ENCODE data around the gene HIF3A.
A peak's percentile ranks its signal among the peaks of the same experiment; 100 is the strongest.
"Not testable (repeated sequence)": the region's sequence is repeated elsewhere in the genome, so short reads cannot be mapped to it uniquely, and the experiment has no call there.

HIF3A gene

DNA sequence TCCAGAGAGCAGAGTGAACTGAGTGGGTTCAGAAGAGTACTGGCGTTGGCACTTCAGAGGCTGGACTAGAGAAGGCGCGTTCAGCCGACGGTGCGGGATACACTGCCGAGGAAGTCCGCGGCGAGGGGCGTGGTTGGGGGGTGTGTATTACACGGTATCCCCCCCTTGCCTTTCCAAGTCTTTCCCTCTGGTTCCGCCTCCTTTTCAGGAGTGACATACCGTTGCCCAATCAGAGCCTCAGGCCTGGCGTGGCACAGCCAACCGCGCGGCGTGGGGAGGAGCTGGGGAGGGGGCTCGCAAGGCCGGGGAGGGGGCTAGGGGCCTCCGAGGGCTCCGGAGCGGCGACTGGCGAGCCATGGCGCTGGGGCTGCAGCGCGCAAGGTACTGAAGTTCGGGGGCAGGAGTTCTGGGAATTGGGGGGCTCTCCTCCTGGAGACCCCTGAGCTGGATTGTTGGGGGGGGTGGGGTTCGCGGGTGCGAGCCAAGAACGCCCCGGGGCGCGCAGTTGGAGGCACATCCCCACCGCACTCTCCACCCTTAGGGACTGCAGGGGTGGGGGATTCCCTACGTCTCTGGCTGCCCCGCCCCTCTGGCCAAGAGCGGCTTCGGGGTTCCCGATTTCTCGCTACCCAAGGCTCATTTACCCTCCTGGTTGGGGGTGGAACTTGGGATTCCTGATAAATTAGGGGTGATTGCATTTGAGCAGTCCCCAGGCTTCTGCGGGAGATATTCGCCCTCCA is at the start of gene HIF3A:
Gene HIF3A (plus strand): TSS at position 321 of the 740 bp plus-strand sequence. CDS start 35 bp downstream, at position 356.
- no peak for DNase-seq

DNA sequence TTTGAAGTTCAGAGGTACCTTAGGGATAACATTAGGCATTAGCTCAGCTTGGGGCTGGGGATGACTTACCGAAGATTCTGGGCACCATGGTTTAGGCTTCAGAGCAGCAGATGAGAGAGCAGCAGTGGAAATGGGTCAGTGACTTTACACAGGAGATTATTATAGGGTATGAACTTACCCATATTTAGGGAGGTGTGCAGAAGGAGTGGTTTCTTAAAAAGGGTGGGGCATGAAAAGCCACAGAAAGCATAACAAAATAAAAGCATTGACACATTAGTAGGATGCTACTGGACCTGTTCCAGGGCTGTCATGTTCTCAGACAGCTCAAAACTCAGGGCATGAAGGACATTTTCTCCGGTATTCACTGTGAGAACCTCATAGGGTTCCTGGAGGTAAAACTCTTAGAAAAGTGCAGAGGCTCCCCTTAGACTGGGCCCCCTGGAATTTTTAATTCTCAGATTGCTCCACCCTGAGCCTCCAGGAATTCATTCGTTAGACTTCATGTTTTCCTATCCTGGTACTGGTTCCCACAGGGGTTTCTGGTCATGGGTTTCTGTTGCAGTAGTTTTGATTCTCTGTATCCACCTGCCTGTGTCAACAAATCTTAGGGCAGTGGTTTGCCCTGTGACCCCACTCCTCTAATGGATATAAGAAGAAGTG is 46.6 kb upstream of the HIF3A start:
- DNase-seq: no peak

- no peak for DNase-seq
Measured at GRCh38 chr19:46251416-46251815, 45.4 kb upstream of the HIF3A start.

DNA sequence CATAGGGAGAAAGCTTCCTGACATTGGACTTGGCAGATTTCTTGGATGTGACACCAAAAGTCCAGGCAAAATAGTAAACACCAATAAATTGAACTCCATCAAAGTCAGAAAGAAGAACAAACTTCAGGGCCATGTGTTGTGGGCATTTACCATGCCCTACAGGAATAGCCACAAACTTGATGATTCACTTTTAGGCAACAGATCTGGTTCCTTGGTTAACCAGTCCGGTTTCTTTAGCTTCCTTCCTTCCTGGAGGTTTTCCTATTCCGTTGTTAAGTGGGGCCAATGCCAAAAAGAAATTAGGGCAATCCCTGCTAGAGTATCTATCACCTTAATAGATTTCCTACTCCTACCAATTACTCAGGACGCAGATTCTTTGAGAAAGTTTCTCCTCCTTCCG is 42.1 kb upstream of the HIF3A start:
- DNase-seq: no peak

GRCh38 chr19:46256855-46257254 is 40.0 kb upstream of the HIF3A start:
- no peak for DNase-seq

DNA sequence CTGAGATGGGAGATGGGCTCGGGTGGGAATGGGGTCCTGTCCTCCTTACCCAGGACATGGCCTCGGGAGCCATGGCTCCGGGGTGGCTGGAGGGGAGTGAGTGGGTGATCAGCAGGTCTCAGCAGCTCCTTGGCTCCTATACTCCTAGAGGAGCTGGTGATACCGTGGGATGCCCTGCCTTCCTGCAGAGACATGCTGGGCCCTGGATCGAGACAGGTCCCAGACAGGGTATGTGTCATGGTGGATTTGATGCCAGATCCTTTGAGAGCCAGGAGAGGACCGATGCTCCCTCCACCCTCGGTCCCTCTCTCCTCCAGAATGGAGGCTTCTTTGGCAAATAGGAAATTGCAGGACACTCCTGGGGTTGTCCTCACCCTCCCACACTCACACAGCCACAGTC is 35.3 kb upstream of the HIF3A start:
- not testable (repeated sequence) for DNase-seq

- not testable (repeated sequence) for DNase-seq
Measured at GRCh38 chr19:46262684-46263296, 34.1 kb upstream of the HIF3A start.

DNA sequence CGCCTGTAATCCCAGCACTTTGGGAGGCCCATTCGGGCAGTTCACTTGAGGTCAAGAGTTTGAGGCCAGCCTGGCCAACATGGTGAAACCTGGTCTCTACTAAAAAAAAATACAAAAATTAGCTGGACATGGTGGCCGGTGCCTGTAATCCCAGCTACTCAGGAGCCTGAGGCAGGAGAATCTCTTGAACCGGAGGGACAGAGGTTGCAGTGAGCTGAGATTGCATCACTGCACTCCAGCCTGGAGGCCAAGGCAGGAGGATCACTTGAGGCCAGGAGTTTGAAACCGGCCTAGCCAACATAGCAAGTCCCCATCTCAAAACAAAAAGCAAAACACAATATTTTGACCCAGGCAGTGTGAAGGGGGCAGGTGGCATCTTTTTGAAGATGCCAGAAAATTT is 32.0 kb upstream of the HIF3A start:
- not testable (repeated sequence) for DNase-seq

DNA sequence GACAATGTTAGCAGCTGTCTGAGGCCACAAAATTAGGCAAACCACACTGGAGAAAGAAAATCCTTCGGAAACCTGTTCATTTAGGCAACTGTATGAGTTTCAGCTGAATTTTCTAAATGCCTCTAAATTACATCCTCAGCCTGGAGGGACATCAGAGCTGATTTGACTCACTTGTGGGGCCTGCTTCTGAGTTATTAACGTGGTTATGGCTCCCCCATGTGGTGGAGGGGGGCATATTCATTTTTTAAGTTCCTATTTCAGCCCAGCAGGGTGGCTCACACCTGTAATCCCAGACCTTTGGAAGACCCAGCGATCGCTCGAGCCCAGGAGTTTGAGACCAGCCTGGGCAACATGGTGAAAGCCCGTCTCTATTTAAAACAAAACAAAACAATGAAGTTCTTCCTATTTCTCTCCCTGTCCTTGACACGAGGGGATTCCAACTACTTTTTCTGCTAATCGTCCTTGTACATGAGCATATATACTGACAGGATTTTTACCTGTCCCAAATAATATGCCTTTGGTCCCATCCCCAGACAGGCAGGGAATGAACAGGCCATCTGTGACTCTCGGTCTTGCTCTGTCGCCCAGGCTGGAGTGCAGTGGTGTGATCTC is 31.5 kb upstream of the HIF3A start:
- DNase-seq: peak; percentile 36

DNA sequence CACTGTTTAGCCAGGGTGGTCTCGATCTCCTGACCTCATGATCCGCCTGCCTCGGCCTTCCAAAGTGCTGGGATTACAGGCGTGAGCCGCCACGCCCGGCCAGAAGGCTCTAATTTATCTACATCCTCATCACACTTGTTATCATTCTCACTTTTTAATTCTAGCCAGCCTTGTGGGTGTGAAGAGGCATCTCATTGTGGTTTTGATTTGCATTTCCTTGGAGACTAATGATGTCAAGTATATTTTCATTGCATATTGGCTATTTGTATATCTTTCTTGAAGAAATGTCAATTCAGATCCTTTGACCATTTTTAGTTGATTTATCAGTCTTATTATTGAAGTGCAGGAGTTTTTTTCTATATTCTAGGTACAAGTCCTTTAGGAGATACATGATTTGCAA is 27.7 kb upstream of the HIF3A start:
- no peak for DNase-seq

DNA sequence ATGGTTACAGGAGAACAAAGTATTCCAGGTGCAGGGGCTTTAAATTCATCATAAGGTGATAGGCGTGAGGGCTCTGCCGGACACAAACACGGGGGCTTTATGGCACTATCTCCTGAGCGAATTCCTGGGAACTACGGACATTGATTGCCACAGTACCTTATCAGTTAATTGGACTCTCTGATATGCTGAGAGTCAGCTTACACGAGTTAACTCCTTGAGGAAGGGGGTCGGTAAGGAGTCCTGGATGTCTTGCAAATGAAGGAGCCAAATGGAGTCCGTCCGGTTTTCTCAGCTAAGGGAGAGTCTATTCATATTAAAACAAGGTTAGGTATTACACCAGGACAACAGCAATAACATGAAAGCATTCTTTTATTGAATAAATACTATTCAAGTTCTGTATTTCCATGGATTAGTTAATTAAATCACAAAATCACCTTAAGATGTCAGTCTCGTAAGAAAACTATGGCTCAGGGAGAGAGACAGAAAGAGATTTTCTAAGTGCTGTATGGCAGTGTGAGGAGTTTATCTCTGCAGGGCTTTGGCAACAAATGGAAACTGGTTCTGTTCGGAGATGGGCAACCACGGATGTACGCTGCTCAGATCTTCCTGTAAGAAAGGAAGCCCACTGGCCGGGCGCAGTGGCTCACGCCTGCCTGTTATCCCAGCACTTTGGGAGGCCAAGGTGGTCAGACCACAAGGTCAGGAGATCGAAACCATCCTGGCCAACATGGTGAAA is 26.2 kb upstream of the HIF3A start:
- no peak for DNase-seq

- no peak for DNase-seq
Measured at GRCh38 chr19:46271481-46272197, 25.2 kb upstream of the HIF3A start.

- DNase-seq: not testable (repeated sequence)
Measured at GRCh38 chr19:46273931-46274330, 22.9 kb upstream of the HIF3A start.

- no peak for DNase-seq
Measured at GRCh38 chr19:46279177-46279576, 17.7 kb upstream of the HIF3A start.

DNA sequence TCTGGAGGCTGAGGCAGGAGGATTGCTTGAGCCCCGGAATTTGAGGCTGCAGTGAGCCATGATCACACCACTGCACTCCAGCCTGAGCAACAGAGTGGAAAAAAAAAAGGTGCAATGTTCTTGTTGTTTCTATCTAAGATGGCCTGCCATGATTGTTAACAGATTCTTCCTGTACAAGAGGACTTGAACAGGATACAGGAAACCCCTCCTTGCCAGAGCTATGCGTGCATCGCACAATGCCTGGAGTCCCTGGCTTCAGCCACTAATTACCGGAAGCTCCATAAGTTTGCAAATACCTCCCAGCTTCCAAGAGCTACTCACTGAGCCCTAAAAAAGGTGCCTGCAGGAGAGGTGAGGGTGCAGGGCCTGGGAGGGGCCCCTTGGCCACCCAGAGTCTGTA is 13.1 kb upstream of the HIF3A start:
- no peak for DNase-seq

DNA sequence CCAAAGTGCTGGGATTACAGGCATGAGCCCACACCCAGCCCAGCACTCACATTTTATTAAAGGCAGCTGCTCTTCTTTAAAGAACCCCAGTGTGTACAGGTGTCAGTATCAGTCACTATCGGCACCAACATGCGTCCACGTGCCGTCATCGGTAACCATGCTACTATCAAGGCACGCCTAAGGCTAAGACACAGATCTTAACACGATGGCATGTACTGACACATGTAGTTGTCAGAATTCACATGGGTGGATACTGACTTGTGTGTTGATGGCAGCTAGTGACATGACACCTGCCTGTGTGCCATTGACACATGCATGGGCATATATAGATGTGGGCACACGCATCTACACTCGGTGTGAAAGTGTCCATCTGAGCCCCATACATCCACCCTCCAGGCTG is 12.2 kb upstream of the HIF3A start:
- no peak for DNase-seq

DNA sequence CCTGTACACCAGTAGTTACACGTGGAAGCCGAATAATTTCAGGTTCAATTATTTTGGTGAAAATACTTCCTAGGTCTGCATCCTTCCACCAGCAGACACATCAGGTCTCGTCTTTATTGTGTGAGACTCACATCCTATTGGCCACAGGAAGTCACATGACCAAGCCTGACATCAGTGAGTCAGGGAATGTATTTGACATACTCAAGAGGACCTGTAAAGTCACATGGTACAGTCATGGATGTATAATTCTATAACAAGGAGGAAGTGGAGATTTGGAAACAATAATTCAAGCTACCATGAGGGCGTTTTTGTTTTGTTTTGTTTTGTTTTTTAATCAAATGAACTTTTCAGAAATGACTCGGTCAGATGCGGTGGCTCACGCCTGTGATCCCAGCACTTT is 9.3 kb upstream of the HIF3A start:
- no peak for DNase-seq

DNA sequence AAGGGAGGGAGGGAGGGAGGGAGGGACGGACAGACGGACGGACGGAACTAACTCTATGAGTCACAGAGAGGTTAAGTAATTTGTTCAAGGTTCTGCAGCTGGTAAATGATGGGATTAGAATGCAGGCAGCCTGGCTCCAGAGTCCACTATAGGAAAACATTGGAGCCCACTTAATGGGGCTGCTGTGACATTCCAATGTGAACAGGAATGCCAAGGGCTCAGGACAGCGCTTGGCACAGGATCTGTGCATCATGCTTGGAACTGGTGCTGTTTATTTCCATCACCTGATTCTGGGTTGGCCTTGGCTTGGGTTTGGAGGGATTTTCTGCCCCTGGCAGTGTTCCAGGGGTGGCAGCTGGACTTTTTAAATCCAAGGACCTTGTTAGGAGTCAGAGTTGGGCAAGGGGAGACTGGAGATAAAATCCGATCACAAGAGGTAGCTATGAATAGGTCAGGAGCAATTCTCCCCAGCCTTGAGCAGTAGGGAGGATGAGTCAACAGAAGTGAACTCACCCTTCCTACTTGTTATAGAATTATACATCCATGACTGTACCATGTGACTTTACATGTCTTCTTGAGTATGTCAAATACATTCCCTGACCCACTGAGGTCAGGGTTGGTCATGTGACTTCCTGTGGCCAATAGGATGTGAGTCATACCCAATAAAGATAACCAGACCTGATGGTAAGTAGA is 7.8 kb upstream of the HIF3A start:
- DNase-seq: no peak

DNA sequence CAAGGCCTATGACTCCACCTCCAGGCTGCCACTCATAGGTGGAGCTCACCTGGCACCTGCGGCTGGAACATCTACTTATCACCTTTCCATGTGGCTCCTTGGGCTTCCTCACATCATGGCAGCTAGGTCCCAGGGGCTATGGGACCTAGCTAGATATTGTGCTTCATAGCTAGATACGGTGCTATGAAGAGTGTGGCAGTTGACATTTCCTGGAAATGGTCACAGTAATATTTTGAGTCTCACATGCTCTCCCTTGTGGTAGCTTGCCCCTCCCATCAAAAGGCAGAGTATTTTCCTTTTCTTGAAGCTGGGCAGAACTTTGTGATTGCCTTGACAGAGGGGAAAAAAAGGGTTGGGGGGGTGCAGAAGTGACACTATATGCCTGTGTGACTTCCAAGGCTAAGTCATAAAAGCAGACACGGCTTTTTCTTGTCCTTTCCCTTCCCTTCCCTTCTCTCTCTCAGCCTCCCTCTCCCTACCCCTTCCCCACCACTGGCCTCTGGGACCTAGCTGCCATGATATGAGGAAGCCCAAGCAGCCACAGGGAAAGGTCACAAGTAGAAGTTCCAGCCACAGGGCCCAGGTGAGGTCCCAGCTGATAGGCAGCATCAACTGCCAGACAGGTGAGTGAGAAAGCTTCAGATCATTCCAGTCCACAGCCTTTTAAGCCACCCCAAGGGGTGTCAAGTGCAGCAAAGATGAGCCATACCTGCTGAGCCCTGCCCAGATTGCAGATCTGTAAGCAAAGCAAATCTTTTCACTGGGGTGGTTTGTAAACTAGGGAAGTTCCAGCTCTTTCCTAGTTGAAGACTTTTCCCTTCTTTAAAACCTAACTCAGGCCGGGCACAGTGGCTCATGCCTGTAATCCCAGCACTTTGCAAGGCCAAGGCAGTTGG is 6.9 kb upstream of the HIF3A start:
- no peak for DNase-seq

- DNase-seq: no peak
Measured at GRCh38 chr19:46291829-46292228, 5.0 kb upstream of the HIF3A start.

GRCh38 chr19:46294494-46294893 is 2.3 kb upstream of the HIF3A start:
- no peak for DNase-seq

Measured in T1000 (cell line).